SU-DHL-6 (cell line): ENCODE data around the gene UTP11.

Experiments
- CTCF ChIP-seq: fragments of 200-600 bp; sonication (generic); IDR thresholded peaks from one replicate; pipeline ENCODE4 v1.5.1; 2017; ENCODE audit warnings: antibody characterized with exemption, mild to moderate bottlenecking, low read length, moderate library complexity; ENCODE audit not compliant: insufficient read depth, poor library complexity, severe bottlenecking
- EZH2phosphoT487 ChIP-seq: fragments of 200-600 bp; sonication (generic), shearing (Covaris generic); conservative IDR thresholded peaks from 2 replicates; pipeline ENCODE4 v1.6.1; 2018; ENCODE audit warnings: mild to moderate bottlenecking, antibody characterized with exemption, low read length, moderate library complexity, mixed read lengths

- TF ChIP-seq EZH2phosphoT487 (no peak), CTCF (no peak)
Observed at GRCh38 chr1:38051079-38051543, 38.6 kb downstream of the UTP11 start.
